ENCODE data around the gene HOXA6.

GRCh38 chr7:27145165-27145913 lies 2.2 kb downstream of the HOXA6 start:
- TF ChIP-seq TP53 (CRISPR knock-in tag; IDR thresholded peaks at IDR 0.05) (no peak), PRDM15 (CRISPR knock-in tag; IDR thresholded peaks at IDR 0.05) (no peak), CTCF (IDR thresholded peaks at IDR 0.05) (no peak), ZBTB43 (CRISPR knock-in tag; IDR thresholded peaks at IDR 0.05) (no peak), AR (CRISPR knock-in tag; IDR thresholded peaks at IDR 0.05) (no peak), NFYB (CRISPR knock-in tag; conservative IDR thresholded peaks at IDR 0.05; ENCODE audit: low read depth) (no peak), E2F4 (CRISPR knock-in tag; IDR thresholded peaks at IDR 0.05; ENCODE audit: borderline replicate concordance, low read depth) (no peak)
